Measurements from ENCODE around the gene NT5C2. TPM values are rescaled to one million over a fixed set of nuclear protein-coding genes. Genes with fewer than 3 reads are reported as not detected.
"Not testable (repeated sequence)": the region's sequence is repeated elsewhere in the genome, so short reads cannot be mapped to it uniquely, and the experiment has no call there.

The NT5C2 gene
- total RNA-seq, 1 donor from 2014 or later = 113 TPM

GRCh38 chr10:103175580-103176285 is 17.3 kb downstream of the NT5C2 start:
- Histone ChIP-seq H3K27ac (ENCODE audit: low read depth, low read length) (no peak overlapping the region), H3K9ac (ENCODE audit: low read length) (no peak overlapping the region), H3K9me3 (ENCODE audit: insufficient read depth, low read depth, low read length) (no peaks in the 10 kb centered on the region), H3K4me2 (ENCODE audit: low read length) (no peak overlapping the region), H4K20me1 (ENCODE audit: insufficient read depth, low read length) (peaks cover 38% of the 10 kb centered on the region), H3K4me3 (ENCODE audit: insufficient read depth, low read depth, low read length) (no peak overlapping the region), H3K79me2 (ENCODE audit: insufficient read depth, low read length) (peaks cover 69% of the 10 kb centered on the region), H3K36me3 (ENCODE audit: insufficient read depth, low read length) (peaks cover 19% of the 10 kb centered on the region), H3K4me1 (ENCODE audit: insufficient read depth, low read length) (no peaks in the 10 kb centered on the region), H3K27me3 (ENCODE audit: insufficient read depth, low read length) (no peaks in the 10 kb centered on the region), H2AFZ (ENCODE audit: low read depth, low read length) (no peak overlapping the region)
- Mint-ChIP-seq H3K9me3 (ENCODE audit: unreplicated experiment) (no peaks in the 10 kb centered on the region), H3K4me1 (ENCODE audit: low read depth, unreplicated experiment) (peaks cover under 1% of the 10 kb centered on the region), H3K27ac (ENCODE audit: unreplicated experiment) (no peak overlapping the region), H3K27me3 (ENCODE audit: low read depth, unreplicated experiment) (no peaks in the 10 kb centered on the region), H3K36me3 (ENCODE audit: low read depth, unreplicated experiment) (peaks cover 7% of the 10 kb centered on the region), H3K4me3 (ENCODE audit: unreplicated experiment) (no peak overlapping the region)
- no peak for DNase-seq (ENCODE audit: low read depth)
- FAIRE-seq = no peak
- no peak for TF ChIP-seq EZH2 (IDR thresholded peaks at IDR 0.05; ENCODE audit: insufficient read depth, low read length)
- TF ChIP-seq CTCF (IDR thresholded peaks at IDR 0.05; ENCODE audit: insufficient read depth, low read depth, low read length) = no peak

GRCh38 chr10:103174324-103174723 is 18.7 kb downstream of the NT5C2 start:
- H3K4me1 ChIP-seq (ENCODE audit: insufficient read depth, low read length); H3K27me3 ChIP-seq (ENCODE audit: insufficient read depth, low read length); H3K4me1 Mint-ChIP-seq (ENCODE audit: low read depth, unreplicated experiment); H3K9me3 ChIP-seq (ENCODE audit: insufficient read depth, low read depth, low read length); H3K9ac ChIP-seq (ENCODE audit: low read length); H3K9me3 Mint-ChIP-seq (ENCODE audit: unreplicated experiment); H3K4me2 ChIP-seq (ENCODE audit: low read length); H3K4me3 ChIP-seq (ENCODE audit: insufficient read depth, low read depth, low read length); H3K36me3 Mint-ChIP-seq (ENCODE audit: low read depth, unreplicated experiment); FAIRE-seq; H3K27ac Mint-ChIP-seq (ENCODE audit: unreplicated experiment); DNase-seq (ENCODE audit: low read depth); H3K27me3 Mint-ChIP-seq (ENCODE audit: low read depth, unreplicated experiment); H3K4me3 Mint-ChIP-seq (ENCODE audit: unreplicated experiment); H2AFZ ChIP-seq (ENCODE audit: low read depth, low read length); H3K27ac ChIP-seq (ENCODE audit: low read depth, low read length): not testable (repeated sequence)
- Histone ChIP-seq H4K20me1 (ENCODE audit: insufficient read depth, low read length) (peaks cover 38% of the 10 kb centered on the region), H3K79me2 (ENCODE audit: insufficient read depth, low read length) (peaks cover 67% of the 10 kb centered on the region), H3K36me3 (ENCODE audit: insufficient read depth, low read length) (peaks cover 14% of the 10 kb centered on the region)

GRCh38 chr10:103171278-103171677 is 21.8 kb downstream of the NT5C2 start:
- no peak for TF ChIP-seq EZH2 (IDR thresholded peaks at IDR 0.05; ENCODE audit: insufficient read depth, low read length)
- no peak for TF ChIP-seq CTCF (IDR thresholded peaks at IDR 0.05; ENCODE audit: insufficient read depth, low read depth, low read length)
- H3K9ac ChIP-seq (ENCODE audit: low read length) = no peak overlapping the region
- H3K27me3 ChIP-seq (ENCODE audit: insufficient read depth, low read length) = no peaks in the 10 kb centered on the region
- FAIRE-seq (no peak), DNase-seq (ENCODE audit: low read depth) (no peak)
- H2AFZ ChIP-seq (ENCODE audit: low read depth, low read length) = no peak overlapping the region
- no peak overlapping the region for H3K27ac ChIP-seq (ENCODE audit: low read depth, low read length)
- H3K79me2 ChIP-seq (ENCODE audit: insufficient read depth, low read length) = peaks cover 53% of the 10 kb centered on the region
- Mint-ChIP-seq H3K27ac (ENCODE audit: unreplicated experiment) (no peak overlapping the region), H3K4me3 (ENCODE audit: unreplicated experiment) (no peak overlapping the region), H3K27me3 (ENCODE audit: low read depth, unreplicated experiment) (no peaks in the 10 kb centered on the region), H3K36me3 (ENCODE audit: low read depth, unreplicated experiment) (peaks cover 3% of the 10 kb centered on the region), H3K4me1 (ENCODE audit: low read depth, unreplicated experiment) (peaks cover 6% of the 10 kb centered on the region), H3K9me3 (ENCODE audit: unreplicated experiment) (no peaks in the 10 kb centered on the region)
- H3K4me2 ChIP-seq (ENCODE audit: low read length) = no peak overlapping the region
- H3K36me3 ChIP-seq (ENCODE audit: insufficient read depth, low read length) = peaks cover 14% of the 10 kb centered on the region
- H3K4me1 ChIP-seq (ENCODE audit: insufficient read depth, low read length) = peaks cover 4% of the 10 kb centered on the region
- H3K4me3 ChIP-seq (ENCODE audit: insufficient read depth, low read depth, low read length) = no peak overlapping the region
- H3K9me3 ChIP-seq (ENCODE audit: insufficient read depth, low read depth, low read length) = no peaks in the 10 kb centered on the region
- peaks cover 35% of the 10 kb centered on the region for H4K20me1 ChIP-seq (ENCODE audit: insufficient read depth, low read length)
